ENCODE data around the gene PLCXD3. TPM values are rescaled to one million over a fixed set of nuclear protein-coding genes. Genes with fewer than 3 reads are reported as not detected.
A peak's percentile ranks its signal among the peaks of the same experiment; 100 is the strongest.

Gene PLCXD3, protein sequence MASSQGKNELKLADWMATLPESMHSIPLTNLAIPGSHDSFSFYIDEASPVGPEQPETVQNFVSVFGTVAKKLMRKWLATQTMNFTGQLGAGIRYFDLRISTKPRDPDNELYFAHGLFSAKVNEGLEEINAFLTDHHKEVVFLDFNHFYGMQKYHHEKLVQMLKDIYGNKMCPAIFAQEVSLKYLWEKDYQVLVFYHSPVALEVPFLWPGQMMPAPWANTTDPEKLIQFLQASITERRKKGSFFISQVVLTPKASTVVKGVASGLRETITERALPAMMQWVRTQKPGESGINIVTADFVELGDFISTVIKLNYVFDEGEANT
- total RNA-seq (2014; rRNA removed; shearing (Covaris generic)), result not detected in 2 replicates

DNA sequence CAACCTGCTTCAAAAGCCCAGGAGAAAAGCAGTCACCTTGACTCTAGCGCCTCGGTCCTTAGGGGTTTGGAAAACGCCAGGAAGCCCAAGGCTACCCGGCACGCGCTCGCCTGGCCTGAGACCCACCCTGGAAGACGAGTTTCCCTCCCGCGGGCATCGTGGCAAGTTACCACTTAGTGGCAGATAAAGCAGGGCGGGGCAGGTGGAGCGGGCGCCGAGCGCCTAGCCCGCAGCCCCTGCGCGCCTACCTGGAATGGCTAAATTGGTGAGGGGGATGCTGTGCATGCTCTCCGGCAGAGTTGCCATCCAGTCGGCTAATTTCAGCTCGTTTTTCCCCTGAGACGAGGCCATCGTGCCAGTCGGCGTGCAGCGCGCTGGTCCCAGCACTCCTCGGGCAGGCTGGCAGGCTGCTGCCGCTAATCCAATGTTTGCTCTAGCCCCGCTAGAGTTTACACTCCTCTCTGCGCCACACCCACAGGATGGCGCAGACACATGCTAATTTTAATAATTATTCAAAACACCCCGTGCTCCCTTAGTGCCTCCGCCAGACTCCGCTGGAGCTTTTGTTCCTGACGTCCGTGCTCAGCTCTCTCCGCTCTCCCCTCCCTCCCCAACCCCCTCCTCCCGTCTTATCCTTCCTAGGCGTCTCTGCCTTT lies at the start of gene PLCXD3:
TSS of gene PLCXD3 (minus strand) at position 426 of the 656 bp plus-strand sequence. CDS start at position 351, 75 bp downstream.
- no peak within 1 kb of the TSS for H3K27ac ChIP-seq
- no peak for DNase-seq (ENCODE audit: low read depth in 1 of 2, low spot score in 2 of 2)

DNA sequence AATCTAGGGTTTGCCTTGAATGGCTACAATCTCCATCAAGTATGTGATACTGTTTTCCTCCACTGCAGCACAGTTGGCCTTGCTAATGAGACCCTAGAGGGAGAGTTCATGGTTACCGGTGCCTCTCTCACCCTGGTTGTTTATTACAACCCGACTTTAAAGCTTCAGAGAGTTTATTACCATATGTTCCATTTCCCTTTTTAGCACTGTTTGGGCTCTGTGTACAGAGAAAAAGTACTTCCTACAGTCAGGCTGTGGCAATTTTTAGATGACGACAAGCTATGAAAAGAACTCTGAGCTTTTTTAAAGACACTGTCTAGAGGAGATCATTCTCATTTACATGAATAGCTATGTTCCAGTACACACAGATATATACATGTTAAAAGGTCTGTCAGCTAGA lies 48.8 kb upstream of the PLCXD3 start:
- H3K27ac ChIP-seq, result no peak overlapping the region
- no peaks in the 10 kb centered on the region for H3K36me3 ChIP-seq
- no peak for DNase-seq (ENCODE audit: low read depth in 1 of 2, low spot score in 2 of 2)
- H3K4me3 ChIP-seq, result no peak overlapping the region
- H3K27me3 ChIP-seq (replicated peaks), result no peaks in the 10 kb centered on the region
- no peaks in the 10 kb centered on the region for H3K4me1 ChIP-seq (replicated peaks)
- no peaks in the 10 kb centered on the region for H3K9me3 ChIP-seq (replicated peaks)

More for the DNA sequence above, at the start of gene PLCXD3:
- Histone ChIP-seq H3K27me3 (replicated peaks) (peaks cover 20% of the 10 kb centered on the region; the same call in 1 of the 2 replicates), H3K4me1 (replicated peaks) (no peaks in the 10 kb centered on the region), H3K4me3 (no peak within 1 kb of the TSS), H3K9me3 (replicated peaks) (no peaks in the 10 kb centered on the region), H3K36me3 (no peaks in the 10 kb centered on the region)

DNA sequence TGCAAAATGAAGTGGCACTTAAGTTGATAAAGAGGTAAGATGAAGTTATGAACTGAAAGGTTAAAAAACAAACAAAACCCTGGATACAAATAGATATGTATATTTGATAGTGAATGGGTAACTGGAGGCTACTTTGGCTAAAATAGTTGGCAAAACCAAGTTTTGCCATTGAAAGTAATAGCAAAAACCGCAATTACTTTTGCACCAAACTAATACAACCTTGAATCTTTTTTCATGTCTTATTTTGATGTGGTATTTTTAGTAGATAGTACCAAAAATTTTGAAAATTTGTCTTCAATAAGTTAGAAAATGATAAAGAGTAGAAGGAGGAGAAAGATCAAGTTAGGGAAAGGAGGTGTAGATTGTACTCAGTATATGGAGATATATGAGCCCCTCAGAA lies 47.9 kb upstream of the PLCXD3 start:
- no peak for DNase-seq (ENCODE audit: low read depth in 1 of 2, low spot score in 2 of 2)
- Histone ChIP-seq H3K9me3 (replicated peaks) (no peaks in the 10 kb centered on the region), H3K27ac (no peak overlapping the region), H3K4me3 (no peak overlapping the region), H3K4me1 (replicated peaks) (no peaks in the 10 kb centered on the region), H3K36me3 (no peaks in the 10 kb centered on the region), H3K27me3 (replicated peaks) (no peaks in the 10 kb centered on the region)

DNA sequence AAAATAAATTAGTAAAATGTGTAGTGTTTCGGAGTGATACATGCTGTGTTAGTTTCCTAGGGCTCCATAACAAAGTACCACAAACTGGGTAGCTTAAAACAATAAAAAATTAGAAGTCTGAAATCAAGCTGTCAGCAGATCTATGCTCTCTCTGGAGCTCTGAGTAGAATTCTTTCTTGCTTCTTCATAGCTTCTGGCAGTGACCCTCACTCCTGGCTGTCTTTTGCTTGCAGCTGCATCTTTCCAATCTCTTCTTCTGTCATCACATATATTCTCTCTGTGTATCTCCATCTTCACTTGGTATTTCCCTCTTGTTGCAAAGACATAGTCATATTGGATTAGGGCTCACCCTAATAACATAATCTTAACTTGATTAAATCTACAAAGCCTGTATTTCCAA lies 37.6 kb upstream of the PLCXD3 start:
- no peak for DNase-seq (ENCODE audit: low read depth in 1 of 2, low spot score in 2 of 2)
- no peaks in the 10 kb centered on the region for H3K4me1 ChIP-seq (replicated peaks)
- no peaks in the 10 kb centered on the region; the same call in 1 of the 2 replicates for H3K9me3 ChIP-seq (replicated peaks)
- no peak overlapping the region for H3K4me3 ChIP-seq
- no peaks in the 10 kb centered on the region for H3K36me3 ChIP-seq
- H3K27me3 ChIP-seq (replicated peaks), result no peaks in the 10 kb centered on the region
- no peak overlapping the region for H3K27ac ChIP-seq

DNA sequence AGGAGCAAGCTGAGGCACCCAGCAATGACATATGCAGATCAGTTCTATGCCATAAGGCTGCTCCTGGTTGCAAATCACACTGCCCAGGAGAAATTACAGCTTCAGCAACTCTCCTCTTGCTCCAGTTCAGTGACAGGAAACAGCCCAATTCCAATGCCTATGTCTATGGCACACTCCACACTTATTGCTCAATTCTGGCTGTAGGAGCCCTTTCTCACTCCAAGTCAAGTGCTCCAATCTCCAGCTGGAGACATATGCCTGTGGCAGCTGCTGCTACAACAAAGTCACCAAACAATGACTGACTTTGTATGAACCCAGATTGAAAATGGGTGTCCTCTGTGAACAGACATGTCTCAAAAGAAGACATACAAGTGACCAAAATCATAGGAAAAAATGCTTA lies 31.8 kb upstream of the PLCXD3 start:
- Histone ChIP-seq H3K27ac (no peak overlapping the region), H3K9me3 (replicated peaks) (no peaks in the 10 kb centered on the region), H3K4me3 (no peak overlapping the region), H3K4me1 (replicated peaks) (no peaks in the 10 kb centered on the region), H3K27me3 (replicated peaks) (no peaks in the 10 kb centered on the region), H3K36me3 (no peaks in the 10 kb centered on the region)
- no peak for DNase-seq (ENCODE audit: low read depth in 1 of 2, low spot score in 2 of 2)

DNA sequence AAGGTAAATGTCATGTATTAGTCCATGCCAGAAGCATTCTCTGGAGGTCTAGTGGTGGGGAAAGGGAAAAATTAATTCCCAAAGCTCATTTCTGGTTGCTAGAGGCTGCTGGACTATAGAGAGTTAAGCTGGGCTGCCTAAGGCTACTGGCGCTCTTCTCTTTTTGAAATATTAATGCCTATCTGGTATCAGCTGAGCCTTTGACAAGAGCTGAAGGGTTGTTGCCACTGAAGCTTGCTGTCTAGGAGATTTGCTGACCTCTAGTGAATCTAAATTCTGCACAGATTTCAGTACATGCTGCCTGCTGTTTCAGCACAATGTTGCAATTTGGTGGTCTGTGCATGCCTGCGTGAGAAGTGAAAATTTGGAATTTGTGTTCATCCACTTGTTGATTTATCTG lies 29.1 kb upstream of the PLCXD3 start:
- Histone ChIP-seq H3K4me1 (replicated peaks) (no peaks in the 10 kb centered on the region), H3K36me3 (no peaks in the 10 kb centered on the region), H3K27me3 (replicated peaks) (no peaks in the 10 kb centered on the region), H3K27ac (no peak overlapping the region), H3K4me3 (no peak overlapping the region), H3K9me3 (replicated peaks) (no peaks in the 10 kb centered on the region)
- no peak for DNase-seq (ENCODE audit: low read depth in 1 of 2, low spot score in 2 of 2)

DNA sequence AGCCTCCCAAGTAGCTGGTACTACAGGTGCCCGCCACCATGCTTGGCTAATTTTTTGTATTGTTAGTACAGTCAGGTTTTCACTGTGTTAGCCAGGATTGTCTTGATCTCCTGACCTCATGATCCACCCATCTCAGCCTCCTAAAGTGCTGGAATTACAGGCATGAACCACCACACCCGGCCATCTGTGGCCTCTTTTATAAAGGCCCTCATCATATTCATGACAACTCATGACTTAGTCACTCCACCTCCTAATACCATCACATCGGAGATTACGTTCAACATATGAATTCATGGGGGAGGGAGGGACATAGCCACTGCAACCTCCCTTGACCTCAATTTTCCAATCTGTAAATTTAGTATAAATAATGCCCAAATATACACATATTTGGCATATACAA lies 27.2 kb upstream of the PLCXD3 start:
- Histone ChIP-seq H3K36me3 (no peaks in the 10 kb centered on the region), H3K27ac (no peak overlapping the region), H3K4me1 (replicated peaks) (no peaks in the 10 kb centered on the region), H3K4me3 (no peak overlapping the region), H3K9me3 (replicated peaks) (no peaks in the 10 kb centered on the region), H3K27me3 (replicated peaks) (no peaks in the 10 kb centered on the region)
- no peak for DNase-seq (ENCODE audit: low read depth in 1 of 2, low spot score in 2 of 2)

DNA sequence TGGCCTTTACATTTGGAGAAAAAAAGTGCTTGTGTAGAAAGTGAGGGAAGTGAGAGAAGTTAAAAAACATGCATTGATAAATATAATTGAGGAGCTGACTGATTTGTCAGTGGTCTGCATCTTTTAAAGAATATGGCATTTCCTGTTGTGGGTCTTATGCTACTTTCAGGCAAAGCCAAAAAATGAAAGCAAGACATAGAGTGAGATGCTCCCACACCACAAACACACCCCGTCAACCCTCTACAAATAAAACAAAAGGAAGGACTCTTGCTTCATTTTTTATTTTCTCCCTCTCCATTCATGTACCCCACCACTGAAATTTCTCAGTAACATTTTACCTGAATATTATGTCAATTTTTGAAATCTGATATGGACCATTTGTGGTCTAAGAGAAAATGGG lies 22.1 kb upstream of the PLCXD3 start:
- DNase-seq (ENCODE audit: low read depth in 1 of 2, low spot score in 2 of 2), result no peak
- H3K4me3 ChIP-seq, result no peak overlapping the region
- no peaks in the 10 kb centered on the region for H3K9me3 ChIP-seq (replicated peaks)
- H3K27me3 ChIP-seq (replicated peaks), result no peaks in the 10 kb centered on the region
- H3K27ac ChIP-seq, result no peak overlapping the region
- H3K4me1 ChIP-seq (replicated peaks), result no peaks in the 10 kb centered on the region
- H3K36me3 ChIP-seq, result no peaks in the 10 kb centered on the region

DNA sequence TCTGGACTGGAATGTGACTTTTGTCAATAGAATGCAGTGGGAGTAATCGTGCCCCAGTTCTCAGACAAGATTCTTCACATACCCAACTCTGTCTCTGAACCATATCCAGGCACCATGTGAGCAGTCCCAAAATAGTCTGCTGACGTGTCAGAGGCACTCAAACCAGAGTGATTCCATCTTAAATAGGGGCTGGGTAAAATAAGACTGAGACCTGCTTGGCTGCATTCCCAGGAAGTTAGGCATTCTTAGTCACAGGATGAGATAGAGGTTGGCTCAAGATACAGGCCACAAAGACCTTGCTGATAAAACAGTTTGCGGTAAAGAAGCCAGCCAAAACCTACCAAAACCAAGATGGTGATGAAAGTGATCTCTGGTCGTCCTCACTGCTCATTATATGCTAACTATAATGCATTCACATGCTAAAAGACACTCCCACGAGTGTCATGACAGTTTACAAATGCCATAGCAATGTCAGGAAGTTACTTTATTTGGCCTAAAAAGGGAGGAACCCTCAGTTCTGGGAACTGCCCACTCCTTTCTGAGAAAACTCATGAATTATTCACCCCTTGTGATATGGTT lies 16.9 kb upstream of the PLCXD3 start:
- Histone ChIP-seq H3K27ac (no peak overlapping the region), H3K27me3 (replicated peaks) (no peaks in the 10 kb centered on the region)

DNA sequence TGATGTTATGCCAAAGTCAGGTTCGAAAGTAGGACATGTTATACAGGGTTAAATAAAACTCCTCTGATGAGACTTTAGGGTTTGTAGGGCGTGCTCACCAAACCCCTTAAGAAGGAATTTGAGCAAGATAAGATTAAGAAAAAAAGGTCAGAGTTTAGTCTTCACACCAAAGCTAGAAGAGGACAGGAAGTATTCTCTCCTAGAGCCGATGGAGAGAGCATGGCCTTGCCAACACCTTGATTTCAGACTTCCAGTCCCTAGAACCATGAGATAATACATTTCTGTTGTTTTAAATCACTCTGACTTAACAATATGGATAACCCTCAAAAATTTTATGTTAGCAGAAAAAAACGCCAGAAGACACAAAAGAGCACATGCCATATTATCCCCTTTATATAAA lies 16.3 kb upstream of the PLCXD3 start:
- no peak overlapping the region for H3K4me3 ChIP-seq
- no peaks in the 10 kb centered on the region for H3K36me3 ChIP-seq
- H3K4me1 ChIP-seq (replicated peaks), result no peaks in the 10 kb centered on the region
- H3K27me3 ChIP-seq (replicated peaks), result no peaks in the 10 kb centered on the region
- no peak for DNase-seq (ENCODE audit: low read depth in 1 of 2, low spot score in 2 of 2)
- no peak overlapping the region for H3K27ac ChIP-seq
- no peaks in the 10 kb centered on the region for H3K9me3 ChIP-seq (replicated peaks)

More for the DNA sequence above, 16.9 kb upstream of the PLCXD3 start:
- H3K36me3 ChIP-seq, result no peaks in the 10 kb centered on the region
- no peaks in the 10 kb centered on the region for H3K4me1 ChIP-seq (replicated peaks)
- no peak overlapping the region for H3K4me3 ChIP-seq
- H3K9me3 ChIP-seq (replicated peaks), result no peaks in the 10 kb centered on the region
- DNase-seq (ENCODE audit: low read depth in 1 of 2, low spot score in 2 of 2), result peak in 1 of 2 experiments; percentile 19

DNA sequence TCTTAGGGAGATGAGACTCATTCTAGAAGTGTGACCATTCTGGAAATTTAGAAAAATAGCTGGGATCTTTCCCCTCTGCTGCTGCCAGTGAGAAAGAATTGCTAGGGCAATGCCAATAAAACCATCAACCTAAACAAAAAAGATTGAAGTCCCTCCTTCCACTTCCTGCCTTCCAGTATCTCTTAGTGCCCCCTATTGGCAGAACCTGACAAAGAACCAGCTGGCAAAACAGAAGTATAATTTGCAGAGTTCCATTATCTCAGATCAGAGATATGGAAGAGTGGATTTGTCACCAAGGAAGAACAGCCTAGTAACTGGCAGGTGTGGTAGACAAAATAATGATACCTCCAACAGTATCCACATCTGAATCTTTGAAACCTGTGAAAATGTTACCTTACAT lies 13.8 kb upstream of the PLCXD3 start:
- no peaks in the 10 kb centered on the region for H3K27me3 ChIP-seq (replicated peaks)
- H3K9me3 ChIP-seq (replicated peaks), result no peaks in the 10 kb centered on the region
- H3K36me3 ChIP-seq, result no peaks in the 10 kb centered on the region
- no peak overlapping the region for H3K4me3 ChIP-seq
- DNase-seq (ENCODE audit: low read depth in 1 of 2, low spot score in 2 of 2), result no peak
- no peaks in the 10 kb centered on the region for H3K4me1 ChIP-seq (replicated peaks)
- no peak overlapping the region for H3K27ac ChIP-seq

DNA sequence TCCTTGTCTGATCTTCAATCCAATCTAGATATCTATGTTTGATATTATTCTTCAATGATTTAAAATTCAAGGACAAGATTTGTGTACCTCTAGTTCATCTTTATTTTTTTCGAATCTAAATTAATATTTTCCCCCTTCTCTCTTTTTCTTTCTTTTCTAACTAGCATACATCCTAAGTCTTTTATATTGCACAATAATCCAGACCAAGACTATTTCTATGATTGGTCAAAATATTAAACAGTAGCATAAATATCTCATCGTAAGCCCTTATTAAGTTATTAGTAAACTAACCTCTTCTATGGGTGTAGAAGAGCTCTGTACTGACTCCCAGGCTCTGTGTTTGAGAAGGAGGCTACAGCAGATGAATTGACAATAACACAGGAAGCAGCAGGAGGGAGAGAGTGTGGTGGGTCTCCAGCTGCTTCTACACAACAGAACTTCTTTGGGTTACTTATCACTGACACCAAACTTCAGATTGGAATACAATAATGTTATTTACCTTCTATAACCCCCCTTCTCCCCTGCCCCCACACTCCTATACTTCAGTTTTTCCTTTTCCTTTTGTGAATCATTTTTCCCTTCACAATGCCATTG lies 11.9 kb upstream of the PLCXD3 start:
- DNase-seq (ENCODE audit: low read depth in 1 of 2, low spot score in 2 of 2), result no peak
- no peaks in the 10 kb centered on the region for H3K4me1 ChIP-seq (replicated peaks)
- H3K27me3 ChIP-seq (replicated peaks), result no peaks in the 10 kb centered on the region
- no peaks in the 10 kb centered on the region for H3K9me3 ChIP-seq (replicated peaks)
- H3K36me3 ChIP-seq, result no peaks in the 10 kb centered on the region
- H3K4me3 ChIP-seq, result no peak overlapping the region
- H3K27ac ChIP-seq, result no peak overlapping the region

DNA sequence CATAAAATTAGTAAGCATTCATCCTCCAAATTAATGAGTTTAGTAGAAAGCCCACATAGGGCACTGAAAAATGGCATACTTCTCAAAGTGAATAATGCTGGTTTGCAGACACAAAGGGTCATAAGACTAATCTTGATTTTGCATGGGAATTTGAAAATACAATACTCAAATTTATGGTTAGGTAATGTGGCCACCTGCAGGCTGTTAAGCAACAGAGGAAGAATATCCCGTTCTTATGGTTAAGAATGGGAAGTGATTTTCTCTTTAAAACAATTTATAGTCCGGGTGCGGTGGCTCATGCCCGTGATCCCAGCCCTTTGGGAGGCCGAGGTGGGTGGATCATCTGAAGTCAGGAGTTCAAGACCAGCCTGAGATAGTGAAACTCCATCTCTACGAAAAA lies 9.4 kb upstream of the PLCXD3 start:
- Histone ChIP-seq H3K9me3 (replicated peaks) (no peaks in the 10 kb centered on the region), H3K27ac (no peak overlapping the region), H3K4me3 (no peak overlapping the region), H3K27me3 (replicated peaks) (no peaks in the 10 kb centered on the region), H3K4me1 (replicated peaks) (no peaks in the 10 kb centered on the region), H3K36me3 (no peaks in the 10 kb centered on the region)
- DNase-seq (ENCODE audit: low read depth in 1 of 2, low spot score in 2 of 2), result no peak

DNA sequence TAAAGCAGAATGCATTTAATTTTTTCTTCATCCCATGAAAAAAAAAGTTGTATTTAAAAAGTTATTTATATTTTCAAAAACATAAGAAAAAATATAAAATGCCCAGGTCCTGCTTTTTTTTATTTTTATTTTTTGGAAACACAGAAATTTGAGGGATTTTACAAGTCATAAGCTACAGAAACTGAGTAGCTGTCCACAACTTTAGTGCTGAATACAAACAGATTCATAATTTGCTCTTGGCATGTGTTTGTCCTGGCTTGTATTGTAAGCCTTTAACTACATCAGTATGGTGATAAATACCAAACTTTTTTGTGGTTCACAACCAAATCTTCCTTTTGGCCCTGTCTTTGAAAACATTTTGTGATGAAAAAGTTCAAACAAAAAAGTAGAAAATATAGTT lies 7.5 kb upstream of the PLCXD3 start:
- H3K4me3 ChIP-seq, result no peak overlapping the region
- H3K4me1 ChIP-seq (replicated peaks), result no peaks in the 10 kb centered on the region
- no peaks in the 10 kb centered on the region for H3K36me3 ChIP-seq
- no peak overlapping the region for H3K27ac ChIP-seq
- no peaks in the 10 kb centered on the region for H3K27me3 ChIP-seq (replicated peaks)
- no peaks in the 10 kb centered on the region for H3K9me3 ChIP-seq (replicated peaks)
- DNase-seq (ENCODE audit: low read depth in 1 of 2, low spot score in 2 of 2), result no peak

All from SJSA1 (cell line).